IMR-90 (cell line): ENCODE data around the gene DHDH. TPM values are rescaled to one million over a fixed set of nuclear protein-coding genes. Genes with fewer than 3 reads are reported as not detected.

ENCODE experiments used
- ATAC-seq: fragments of 200-7000 bp; cut with Tn5 transposase; 2 replicates; pipeline ENCODE4 v1.9.1; 2020; ENCODE audit warnings: low read depth, mild to moderate bottlenecking, moderate library complexity
- BruUV-seq: library from RNA; stranded (reverse); fragments of 400-500 nt; replicated peaks from 2 replicates; lab custom pipeline; 2021; lab: Mats Ljungman, UMichigan
- CTCF ChIA-PET: fragments of 300-600 bp; formaldehyde crosslinking; extraction: SDS; loops from one replicate; lab custom pipeline; 2021; ENCODE audit warnings: antibody characterized with exemption; lab: Yijun Ruan, JAX
- POLR2A ChIA-PET: fragments of 300-600 bp; sonication (Branson Sonifier 250); formaldehyde crosslinking; loops from one replicate; lab custom pipeline; 2022; ENCODE audit warnings: antibody characterized with exemption; ENCODE audit not compliant: unreplicated experiment; lab: Charles Lee
- DNase-seq: peaks from one replicate; pipeline ENCODE4 v3.0.0; 2013
- H2AFZ ChIP-seq: replicated peaks from 2 replicates; pipeline ENCODE3; 2013; ENCODE audit warnings: low read length, mild to moderate bottlenecking; ENCODE audit not compliant: poor library complexity
- H2AK5ac ChIP-seq: 2 replicates; pipeline ENCODE4 v1.6.1; 2013; ENCODE audit warnings: low read depth, low read length, inconsistent platforms
- H2AK9ac ChIP-seq: replicated peaks from 2 replicates; pipeline ENCODE3; 2013; ENCODE audit warnings: mild to moderate bottlenecking, low read depth, low read length, moderate library complexity; ENCODE audit not compliant: poor library complexity
- H2BK120ac ChIP-seq: 2 replicates; pipeline ENCODE4 v1.6.1; 2013; ENCODE audit warnings: low read depth, low read length, inconsistent platforms
- H2BK15ac ChIP-seq: 3 replicates; pipeline ENCODE4 v1.6.1; 2013; ENCODE audit warnings: low read depth, low read length, inconsistent platforms
- H2BK20ac ChIP-seq: 2 replicates; pipeline ENCODE4 v1.6.1; 2013; ENCODE audit warnings: low read depth, mild to moderate bottlenecking, inconsistent platforms, low read length, moderate library complexity
- H2BK5ac ChIP-seq: 2 replicates; pipeline ENCODE4 v1.6.1; 2013; ENCODE audit warnings: mild to moderate bottlenecking, low read depth, low read length, inconsistent platforms; ENCODE audit not compliant: poor library complexity, severe bottlenecking
- H3K14ac ChIP-seq: replicated peaks from 2 replicates; pipeline ENCODE4 v1.6.1; 2013; ENCODE audit warnings: low read depth, low read length, inconsistent platforms
- H3K18ac ChIP-seq: 2 replicates; pipeline ENCODE4 v1.6.1; 2013; ENCODE audit warnings: low read depth, low read length, control low read depth
- H3K23ac ChIP-seq: 2 replicates; pipeline ENCODE4 v1.6.1; 2013; ENCODE audit warnings: low read depth, low read length, inconsistent platforms
- H3K27ac ChIP-seq: 2 replicates; pipeline ENCODE4 v1.5.1; 2013; ENCODE audit warnings: mild to moderate bottlenecking, control low read depth, low read length; ENCODE audit not compliant: insufficient read depth
- H3K27me3 ChIP-seq: 2 replicates; pipeline ENCODE4 v1.6.1; 2013; ENCODE audit warnings: low read length; ENCODE audit not compliant: control insufficient read depth, insufficient read depth
- H3K36me3 ChIP-seq: 2 replicates; pipeline ENCODE4 v1.6.1; 2013; ENCODE audit warnings: low read length, mixed read lengths; ENCODE audit not compliant: control insufficient read depth, insufficient read depth
- H3K4ac ChIP-seq: 2 replicates; pipeline ENCODE4 v1.6.1; 2013; ENCODE audit warnings: low read depth, low read length, inconsistent platforms
- H3K4me1 ChIP-seq: 2 replicates; pipeline ENCODE4 v1.6.1; 2013; ENCODE audit warnings: low read length, mixed read lengths; ENCODE audit not compliant: control insufficient read depth, insufficient read depth
- H3K4me2 ChIP-seq: 2 replicates; pipeline ENCODE4 v1.6.1; 2013; ENCODE audit warnings: low read depth, mild to moderate bottlenecking, control low read depth, low read length, moderate library complexity
- H3K4me3 ChIP-seq: 2 replicates; pipeline ENCODE4 v1.5.1; 2013; ENCODE audit warnings: low read depth, mild to moderate bottlenecking, control low read depth, low read length, moderate library complexity; ENCODE audit not compliant: insufficient read depth
- H3K56ac ChIP-seq: 2 replicates; pipeline ENCODE4 v1.6.1; 2013; ENCODE audit warnings: low read length, inconsistent platforms; ENCODE audit not compliant: insufficient read depth; ENCODE audit errors: extremely low read depth
- H3K79me1 ChIP-seq, 2 experiments: 2 replicates each; pipeline ENCODE4 v1.6.1; 2013; ENCODE audit warnings: low read length in 2 of 2, inconsistent platforms in 1 of 2, low read depth in 1 of 2
- H3K9ac ChIP-seq: 2 replicates; pipeline ENCODE4 v1.6.1; 2013; ENCODE audit warnings: low read depth, low read length, control low read depth
- H3K9me1 ChIP-seq: 2 replicates; pipeline ENCODE4 v1.6.1; 2013; ENCODE audit warnings: low read length, inconsistent platforms; ENCODE audit not compliant: insufficient read depth
- H3K9me3 ChIP-seq: 2 replicates; pipeline ENCODE4 v1.6.1; 2013; ENCODE audit warnings: low read length; ENCODE audit not compliant: control insufficient read depth, insufficient read depth
- H4K20me1 ChIP-seq: 2 replicates; pipeline ENCODE4 v1.6.1; 2013; ENCODE audit warnings: low read length, inconsistent platforms; ENCODE audit not compliant: insufficient read depth
- H4K5ac ChIP-seq: 2 replicates; pipeline ENCODE4 v1.6.1; 2013; ENCODE audit warnings: mild to moderate bottlenecking, low read depth, low read length, control low read depth
- H4K8ac ChIP-seq, 2 experiments: 2 replicates each; pipeline ENCODE4 v1.6.1; 2013; ENCODE audit warnings: low read depth in 2 of 2, low read length in 2 of 2, control low read depth in 1 of 2, inconsistent platforms in 1 of 2
- H4K91ac ChIP-seq: 2 replicates; pipeline ENCODE4 v1.6.1; 2013; ENCODE audit warnings: low read depth, low read length, inconsistent platforms; ENCODE audit not compliant: insufficient read depth
- BHLHE40 ChIP-seq: fragments of 150-350 bp; IDR thresholded peaks from 2 replicates; pipeline ENCODE4 v1.6.1; 2016; ENCODE audit warnings: mild to moderate bottlenecking, low read depth, low read length
- CEBPB ChIP-seq: IDR thresholded peaks from 2 replicates; pipeline ENCODE4 v1.6.1; 2012; ENCODE audit warnings: low read depth, low read length, improper control_type of control experiment
- CHD1 ChIP-seq: IDR thresholded peaks from 2 replicates; pipeline ENCODE4 v1.6.1; 2012; ENCODE audit warnings: low read depth, low read length, improper control_type of control experiment
- FOS ChIP-seq: fragments of 150-350 bp; IDR thresholded peaks from 2 replicates; pipeline ENCODE4 v1.6.1; 2016; ENCODE audit warnings: low read depth, low read length
- MAFK ChIP-seq: IDR thresholded peaks from 2 replicates; pipeline ENCODE4 v1.6.1; 2012; ENCODE audit warnings: low read depth, low read length, improper control_type of control experiment
- MAZ ChIP-seq: IDR thresholded peaks from 2 replicates; pipeline ENCODE4 v1.6.1; 2012; ENCODE audit warnings: low read depth, mild to moderate bottlenecking, low read length, improper control_type of control experiment, moderate library complexity, borderline replicate concordance
- MXI1 ChIP-seq: IDR thresholded peaks from 2 replicates; pipeline ENCODE4 v1.6.1; 2012; ENCODE audit warnings: low read depth, mild to moderate bottlenecking, low read length, moderate library complexity, borderline replicate concordance
- NFE2L2 ChIP-seq: fragments of 150-350 bp; IDR thresholded peaks from 2 replicates; pipeline ENCODE4 v1.6.1; 2016; ENCODE audit warnings: low read depth, mild to moderate bottlenecking, low read length
- POLR2A ChIP-seq: IDR thresholded peaks from 2 replicates; pipeline ENCODE4 v1.6.1; 2012; ENCODE audit warnings: mild to moderate bottlenecking, low read depth, low read length
- RAD21 ChIP-seq: IDR thresholded peaks from 2 replicates; pipeline ENCODE4 v1.6.1; 2012; ENCODE audit warnings: low read length, improper control_type of control experiment
- RCOR1 ChIP-seq: IDR thresholded peaks from 2 replicates; pipeline ENCODE4 v1.6.1; 2012; ENCODE audit warnings: mild to moderate bottlenecking, low read length, improper control_type of control experiment; ENCODE audit not compliant: insufficient replicate concordance
- RFX5 ChIP-seq: IDR thresholded peaks from 2 replicates; pipeline ENCODE4 v1.8.0; 2012; ENCODE audit warnings: low read depth, mild to moderate bottlenecking, low read length, moderate library complexity
- SMC3 ChIP-seq: fragments of 150-350 bp; IDR thresholded peaks from 2 replicates; pipeline ENCODE4 v1.6.1; 2016; ENCODE audit warnings: low read depth, mild to moderate bottlenecking, antibody characterized with exemption, low read length, moderate library complexity
- WGBS, 2 experiments: methylation state at CpG; one replicate each; pipeline versions ENCODE4 v1.1.5 to v1.1.7; 2013; ENCODE audit warnings: missing lambda C conversion rate in 2 of 2; ENCODE audit not compliant: insufficient read length in 1 of 2; ENCODE audit errors: extremely low coverage in 2 of 2; 5-methylcytosine and 5-hydroxymethylcytosine counted together
- dilution Hi-C: fragments of 300-500 bp; cut with HindIII; formaldehyde crosslinking; loops from one replicate; pipeline ENCODE4 v1.14.3; 2018; ENCODE audit warnings: low sequenced_read_pairs; ENCODE audit not compliant: unreplicated experiment
- in situ Hi-C: fragments of 300-500 bp; cut with MboI; formaldehyde crosslinking; loops from 3 replicates; pipeline ENCODE4 v1.14.3; 2019; ENCODE audit warnings: low sequenced_read_pairs, inconsistent platforms, mixed read lengths
- intact Hi-C: fragments of 100-400 bp; cut with micrococcal nuclease; formaldehyde crosslinking; loops from 2 replicates; pipeline ENCODE4 v1.10.0; 2022
- polyA plus RNA-seq, 3 experiments: library from polyadenylated mRNA; depleted of rRNA; stranded (reverse); fragments of >200 nt; gene quantifications; 2 replicates each; pipeline ENCODE4 v1.2.3, GENCODE V29; 2012; ENCODE audit warnings: low replicate concordance in 1 of 3
- total RNA-seq: library from RNA; depleted of rRNA; stranded (reverse); fragments of >200 nt; gene quantifications from 2 replicates; pipeline ENCODE4 v1.2.3, GENCODE V29; 2012
- TF ChIP-seq, protein P1 (sequence below): conservative IDR thresholded peaks from 2 replicates; pipeline ENCODE4 v1.5.1; 2012; ENCODE audit warnings: mild to moderate bottlenecking, low read depth, low read length, improper control_type of control experiment
- TF ChIP-seq, protein P2 (sequence below): fragments of 150-350 bp; IDR thresholded peaks from 2 replicates; pipeline ENCODE4 v1.6.1; 2016; ENCODE audit warnings: low read depth, mild to moderate bottlenecking, low read length, moderate library complexity, borderline replicate concordance
- TF ChIP-seq, protein P3 (sequence below): fragments of 150-350 bp; IDR thresholded peaks from 2 replicates; pipeline ENCODE4 v1.6.1; 2017; ENCODE audit warnings: mild to moderate bottlenecking, antibody characterized with exemption, low read length, low read depth

The DHDH gene
- total and polyA plus RNA-seq, 2 of the 4 experiments (the other 2 are of a cell fraction): 0.36 to 0.53 TPM

DNA sequence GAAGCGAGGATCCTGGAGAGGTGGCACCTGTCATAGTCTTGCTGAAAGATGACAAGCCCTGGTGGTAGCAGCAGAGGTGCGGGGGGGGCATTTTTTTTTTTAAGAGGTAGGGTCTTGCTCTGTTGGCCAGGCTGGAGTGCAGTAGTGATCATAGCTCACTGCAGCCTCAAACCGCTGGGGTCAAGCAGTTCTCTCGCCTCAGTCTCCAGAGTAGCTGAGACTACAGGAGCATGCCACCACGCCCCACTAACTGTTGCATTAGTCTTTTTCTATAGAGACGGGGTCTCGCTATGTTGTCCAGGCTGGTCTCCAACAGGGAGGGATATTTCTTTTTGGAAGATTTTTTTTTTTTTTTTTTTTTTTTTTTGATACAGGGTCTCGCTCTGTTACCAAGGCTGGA lies 24.5 kb downstream of the DHDH start:
- CTCF ChIA-PET: no interaction called here
- no peak for ATAC-seq
- H3K27ac ChIP-seq: no peak overlapping the region

More for the DNA sequence above, 24.5 kb downstream of the DHDH start:
- Histone ChIP-seq H2AK5ac (no peak overlapping the region), H3K27me3 (no peaks in the 10 kb centered on the region), H2BK5ac (no peak overlapping the region), H3K4me1 (peaks cover 13% of the 10 kb centered on the region), H4K20me1 (0 out of 2 replicates have a peak, but pooled peaks cover 2% of the 10 kb centered on the region), H2AK9ac (no peak overlapping the region), H4K8ac (no peak overlapping the region), H4K5ac (no peak overlapping the region), H3K9ac (no peak overlapping the region), H2AFZ (no peak overlapping the region), H2BK15ac (no peak overlapping the region), H3K4ac (no peak overlapping the region), H3K79me1 (peaks cover 19 to 63% of the 10 kb centered on the region in 2 experiments), H3K14ac (no peak overlapping the region), H3K36me3 (peaks cover 17% of the 10 kb centered on the region), H3K18ac (no peak overlapping the region), H3K9me1 (peaks cover 15% of the 10 kb centered on the region), H4K91ac (no peak overlapping the region), H3K4me2 (no peak overlapping the region), H3K56ac (no peak overlapping the region), H2BK120ac (no peak overlapping the region), H3K23ac (no peak overlapping the region), H3K4me3 (no peak overlapping the region), H3K9me3 (no peaks in the 10 kb centered on the region), H2BK20ac (no peak overlapping the region)
- no TSS peak for BruUV-seq
- intact Hi-C loops (no loop called here), in situ Hi-C loops (no loop called here), dilution Hi-C loops (no loop called here)
- WGBS, 2 experiments: no CpG with 5 or more reads among the region's 8 CpGs
- TF ChIP-seq, protein P1, sequence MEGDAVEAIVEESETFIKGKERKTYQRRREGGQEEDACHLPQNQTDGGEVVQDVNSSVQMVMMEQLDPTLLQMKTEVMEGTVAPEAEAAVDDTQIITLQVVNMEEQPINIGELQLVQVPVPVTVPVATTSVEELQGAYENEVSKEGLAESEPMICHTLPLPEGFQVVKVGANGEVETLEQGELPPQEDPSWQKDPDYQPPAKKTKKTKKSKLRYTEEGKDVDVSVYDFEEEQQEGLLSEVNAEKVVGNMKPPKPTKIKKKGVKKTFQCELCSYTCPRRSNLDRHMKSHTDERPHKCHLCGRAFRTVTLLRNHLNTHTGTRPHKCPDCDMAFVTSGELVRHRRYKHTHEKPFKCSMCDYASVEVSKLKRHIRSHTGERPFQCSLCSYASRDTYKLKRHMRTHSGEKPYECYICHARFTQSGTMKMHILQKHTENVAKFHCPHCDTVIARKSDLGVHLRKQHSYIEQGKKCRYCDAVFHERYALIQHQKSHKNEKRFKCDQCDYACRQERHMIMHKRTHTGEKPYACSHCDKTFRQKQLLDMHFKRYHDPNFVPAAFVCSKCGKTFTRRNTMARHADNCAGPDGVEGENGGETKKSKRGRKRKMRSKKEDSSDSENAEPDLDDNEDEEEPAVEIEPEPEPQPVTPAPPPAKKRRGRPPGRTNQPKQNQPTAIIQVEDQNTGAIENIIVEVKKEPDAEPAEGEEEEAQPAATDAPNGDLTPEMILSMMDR: no peak
- TF ChIP-seq, protein P2, sequence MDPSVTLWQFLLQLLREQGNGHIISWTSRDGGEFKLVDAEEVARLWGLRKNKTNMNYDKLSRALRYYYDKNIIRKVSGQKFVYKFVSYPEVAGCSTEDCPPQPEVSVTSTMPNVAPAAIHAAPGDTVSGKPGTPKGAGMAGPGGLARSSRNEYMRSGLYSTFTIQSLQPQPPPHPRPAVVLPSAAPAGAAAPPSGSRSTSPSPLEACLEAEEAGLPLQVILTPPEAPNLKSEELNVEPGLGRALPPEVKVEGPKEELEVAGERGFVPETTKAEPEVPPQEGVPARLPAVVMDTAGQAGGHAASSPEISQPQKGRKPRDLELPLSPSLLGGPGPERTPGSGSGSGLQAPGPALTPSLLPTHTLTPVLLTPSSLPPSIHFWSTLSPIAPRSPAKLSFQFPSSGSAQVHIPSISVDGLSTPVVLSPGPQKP: no peak
- no peak for TF ChIP-seq SMC3
- no peak for TF ChIP-seq POLR2A
- TF ChIP-seq, protein P3, sequence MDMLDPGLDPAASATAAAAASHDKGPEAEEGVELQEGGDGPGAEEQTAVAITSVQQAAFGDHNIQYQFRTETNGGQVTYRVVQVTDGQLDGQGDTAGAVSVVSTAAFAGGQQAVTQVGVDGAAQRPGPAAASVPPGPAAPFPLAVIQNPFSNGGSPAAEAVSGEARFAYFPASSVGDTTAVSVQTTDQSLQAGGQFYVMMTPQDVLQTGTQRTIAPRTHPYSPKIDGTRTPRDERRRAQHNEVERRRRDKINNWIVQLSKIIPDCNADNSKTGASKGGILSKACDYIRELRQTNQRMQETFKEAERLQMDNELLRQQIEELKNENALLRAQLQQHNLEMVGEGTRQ: no peak
- no peak for TF ChIP-seq MXI1
- no peak for TF ChIP-seq MAZ
- TF ChIP-seq CHD1: no peak
- TF ChIP-seq FOS: no peak
- TF ChIP-seq BHLHE40: no peak
- TF ChIP-seq NFE2L2: no peak
- TF ChIP-seq MAFK: no peak
- no peak for TF ChIP-seq CEBPB
- TF ChIP-seq RAD21: no peak
- TF ChIP-seq RFX5: no peak
- no peak for TF ChIP-seq RCOR1
- POLR2A ChIA-PET: no interaction called here
- DNase-seq: no peak
